ENCODE data around the gene CPEB2. TPM values are rescaled to one million over a fixed set of nuclear protein-coding genes. Genes with fewer than 3 reads are reported as not detected.

CPEB2 gene
- total and polyA plus RNA-seq, 2 of the 8 experiments (the other 6 are each of a cell fraction or from before 2014, with no cell fraction given): 0.39 to 1.9 TPM

- TF ChIP-seq CHD7 (IDR thresholded peaks at IDR 0.05; ENCODE audit: insufficient replicate concordance, low read length) (no peak), GTF2F1 (IDR thresholded peaks at IDR 0.05; ENCODE audit: borderline replicate concordance, low read depth, low read length) (no peak), FOSL1 (IDR thresholded peaks at IDR 0.05; ENCODE audit: insufficient read depth, low read depth, low read length) (no peak), POLR2A (IDR thresholded peaks at IDR 0.05; ENCODE audit: control extremely low read depth in 1 of 2, low read depth in 2 of 2, low read length in 2 of 2) (no peak), BACH1 (IDR thresholded peaks at IDR 0.05; ENCODE audit: low read length) (no peak), CBX5 (IDR thresholded peaks at IDR 0.05; ENCODE audit: low read depth, low read length) (no peak), CHD1 (IDR thresholded peaks at IDR 0.05; ENCODE audit: low read depth, low read length) (no peak), SIN3A (conservative IDR thresholded peaks at IDR 0.05 in 1 of 2, IDR thresholded peaks at IDR 0.05 in 1 of 2; ENCODE audit: low read depth in 1 of 2, low read length in 2 of 2) (no peak), MAFK (IDR thresholded peaks at IDR 0.05; ENCODE audit: low read depth, low read length) (no peak), SRF (IDR thresholded peaks at IDR 0.05; ENCODE audit: low read depth, low read length) (no peak), CBX8 (IDR thresholded peaks at IDR 0.05; ENCODE audit: borderline replicate concordance, low read depth, low read length) (no peak), SUZ12 (IDR thresholded peaks at IDR 0.05; ENCODE audit: low read length) (no peak)
Measured at GRCh38 chr4:15054541-15054940, 52.3 kb downstream of the CPEB2 start (continued).

Data from H1 (cell line).